GM21526 (cell line): ENCODE data around the gene GIMAP2.
"Not testable (repeated sequence)": the region's sequence is repeated elsewhere in the genome, so short reads cannot be mapped to it uniquely, and the experiment has no call there.

Experiments
- ATAC-seq: cut with Tn5 transposase; IDR thresholded peaks from one replicate; pipeline ENCODE4 v1.9.1; 2021; ENCODE audit warnings: moderate library complexity; ENCODE audit not compliant: unreplicated experiment, low FRiP score

The GIMAP2 gene

GRCh38 chr7:150676276-150676675 is 9.2 kb upstream of the GIMAP2 start:
- not testable (repeated sequence) for ATAC-seq

- ATAC-seq, result not testable (repeated sequence)
Observed at GRCh38 chr7:150676854-150677253, 8.7 kb upstream of the GIMAP2 start.

GRCh38 chr7:150678601-150679000 is 6.9 kb upstream of the GIMAP2 start:
- ATAC-seq, result not testable (repeated sequence)

GRCh38 chr7:150680364-150680763 is 5.1 kb upstream of the GIMAP2 start:
- not testable (repeated sequence) for ATAC-seq

GRCh38 chr7:150686030-150686631 is 625 bp downstream of the GIMAP2 start:
- ATAC-seq, result peak; percentile 35

GRCh38 chr7:150688630-150689029 is 3.1 kb downstream of the GIMAP2 start:
- ATAC-seq, result no peak

- no peak for ATAC-seq
Observed at GRCh38 chr7:150695654-150696053, 10.1 kb downstream of the GIMAP2 start.

GRCh38 chr7:150703209-150703608 is 17.7 kb downstream of the GIMAP2 start:
- ATAC-seq, result no peak

GRCh38 chr7:150715293-150715692 is 29.8 kb downstream of the GIMAP2 start:
- ATAC-seq, result no peak

GRCh38 chr7:150715738-150716137 is 30.2 kb downstream of the GIMAP2 start:
- ATAC-seq, result no peak

GRCh38 chr7:150716368-150716767 is 30.9 kb downstream of the GIMAP2 start, which contains the start of gene GIMAP1:
Gene GIMAP1, plus strand, starts transcription at chr7:150716613. Its CDS starts 2,435 bp downstream, at chr7:150719048.
- no peak for ATAC-seq

- ATAC-seq, result no peak
Observed at GRCh38 chr7:150716939-150717338, 31.4 kb downstream of the GIMAP2 start.

- ATAC-seq, result no peak
Observed at GRCh38 chr7:150717814-150718420, 32.4 kb downstream of the GIMAP2 start.

- no peak for ATAC-seq
Observed at GRCh38 chr7:150719436-150719835, 33.9 kb downstream of the GIMAP2 start.

GRCh38 chr7:150719960-150720891 is 34.7 kb downstream of the GIMAP2 start:
- ATAC-seq, result no peak

GRCh38 chr7:150721970-150722373 is 36.5 kb downstream of the GIMAP2 start:
- ATAC-seq, result no peak

GRCh38 chr7:150722431-150722931 is 37.0 kb downstream of the GIMAP2 start:
- ATAC-seq, result no peak

- no peak for ATAC-seq
Observed at GRCh38 chr7:150723467-150723866, 38.0 kb downstream of the GIMAP2 start.

GRCh38 chr7:150727381-150727780 is 41.9 kb downstream of the GIMAP2 start:
- ATAC-seq, result no peak

GRCh38 chr7:150728011-150728410 is 42.5 kb downstream of the GIMAP2 start:
- ATAC-seq, result no peak

GRCh38 chr7:150728609-150729008 is 43.1 kb downstream of the GIMAP2 start:
- no peak for ATAC-seq
